HG02870 (cell line): ENCODE measurements around the gene SYT12.
"Not testable (repeated sequence)": the region's sequence is repeated elsewhere in the genome, so short reads cannot be mapped to it uniquely, and the experiment has no call there.

ENCODE experiments used
- ATAC-seq: cut with Tn5 transposase; IDR thresholded peaks from one replicate; pipeline ENCODE4 v1.9.1; 2021; ENCODE audit warnings: mild to moderate bottlenecking, moderate library complexity; ENCODE audit not compliant: unreplicated experiment

SYT12 gene

DNA sequence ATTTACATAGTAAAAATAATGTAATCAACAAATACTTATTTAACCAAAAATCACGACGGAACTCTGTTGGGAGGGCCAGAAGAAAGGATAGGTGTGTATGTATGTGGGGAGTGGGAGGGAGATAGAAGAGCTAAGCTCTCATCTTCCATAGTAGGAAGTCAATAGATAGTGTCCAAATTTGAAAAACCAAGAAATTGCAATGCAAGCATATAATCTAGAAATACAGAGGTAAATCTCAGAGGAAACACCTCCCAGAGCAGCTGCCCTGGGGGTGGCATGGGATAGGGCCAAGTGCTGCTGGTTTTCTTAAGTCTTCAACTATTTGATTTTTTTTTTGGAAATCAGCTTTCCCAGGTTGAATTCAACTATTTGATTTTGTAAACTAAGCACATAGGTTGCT, 30.9 kb upstream of the SYT12 start:
- ATAC-seq = no peak

DNA sequence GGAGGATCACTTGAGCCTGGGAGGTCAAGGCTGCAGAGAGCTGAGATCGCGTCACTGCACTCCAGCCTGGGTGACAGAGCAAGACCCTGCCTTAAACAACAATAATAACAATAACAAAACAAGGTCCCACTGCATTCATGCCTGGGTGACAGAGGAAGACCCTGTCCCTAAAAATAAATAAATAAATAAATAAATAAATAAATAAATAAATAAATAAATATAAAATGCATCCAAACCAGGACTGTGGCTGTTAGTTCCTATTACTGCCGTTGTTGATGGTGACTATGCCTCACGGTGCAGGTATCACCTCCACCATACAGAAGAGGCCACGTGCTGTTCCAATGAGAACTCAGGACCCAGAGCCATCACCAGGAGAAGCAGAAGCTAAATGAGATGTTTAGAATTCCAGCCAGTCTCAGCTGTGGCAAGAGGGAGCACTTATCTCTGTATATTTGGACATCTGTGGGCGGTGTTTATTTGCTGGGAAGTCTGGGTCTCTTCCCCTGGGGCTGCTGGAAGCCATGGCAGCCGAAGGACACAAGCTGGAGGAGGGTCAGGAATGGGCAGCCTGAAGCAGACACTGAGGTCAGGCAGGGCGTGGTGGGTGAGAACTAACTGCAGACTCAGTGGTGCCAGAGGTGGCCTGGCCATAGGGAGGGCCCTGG, 26.2 kb upstream of the SYT12 start:
- ATAC-seq = no peak

DNA sequence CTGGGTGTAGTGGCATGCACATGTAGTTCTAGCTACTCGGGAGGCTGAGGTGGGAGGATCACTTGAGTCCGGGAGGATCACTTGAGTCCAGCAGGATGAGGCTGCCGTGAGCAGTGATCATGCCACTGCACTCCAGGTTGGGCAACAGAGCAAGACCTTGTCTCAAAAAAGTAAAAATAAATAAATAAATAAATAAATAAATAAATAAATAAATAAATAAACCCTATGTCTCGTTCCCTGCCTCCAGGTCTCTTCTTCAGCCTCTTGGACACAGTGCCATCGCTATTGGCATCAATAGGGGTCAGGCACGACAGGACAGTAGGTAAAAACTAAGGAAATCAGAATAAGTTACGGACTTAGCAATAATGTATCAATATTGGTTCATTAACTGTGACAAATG, 23.4 kb upstream of the SYT12 start:
- ATAC-seq = no peak

DNA sequence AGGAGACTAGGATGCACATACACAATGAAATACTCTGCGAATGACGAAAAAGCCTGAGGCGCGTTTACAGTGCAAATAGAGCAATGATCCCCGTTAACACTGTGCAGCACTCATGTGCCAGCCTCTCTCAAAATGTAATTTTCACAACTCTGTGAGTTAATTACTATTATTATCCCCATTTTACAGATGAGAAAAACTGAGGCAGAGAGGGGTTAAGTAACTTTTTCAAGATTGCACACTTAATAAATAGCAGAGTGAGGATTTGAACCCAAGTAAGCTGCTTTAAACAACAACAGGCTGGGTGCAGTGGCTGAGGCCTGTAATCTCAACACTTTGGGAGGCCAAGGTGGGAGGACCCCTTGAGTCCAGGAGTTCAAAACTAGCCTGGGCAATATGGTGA, 21.6 kb upstream of the SYT12 start:
- no peak for ATAC-seq

DNA sequence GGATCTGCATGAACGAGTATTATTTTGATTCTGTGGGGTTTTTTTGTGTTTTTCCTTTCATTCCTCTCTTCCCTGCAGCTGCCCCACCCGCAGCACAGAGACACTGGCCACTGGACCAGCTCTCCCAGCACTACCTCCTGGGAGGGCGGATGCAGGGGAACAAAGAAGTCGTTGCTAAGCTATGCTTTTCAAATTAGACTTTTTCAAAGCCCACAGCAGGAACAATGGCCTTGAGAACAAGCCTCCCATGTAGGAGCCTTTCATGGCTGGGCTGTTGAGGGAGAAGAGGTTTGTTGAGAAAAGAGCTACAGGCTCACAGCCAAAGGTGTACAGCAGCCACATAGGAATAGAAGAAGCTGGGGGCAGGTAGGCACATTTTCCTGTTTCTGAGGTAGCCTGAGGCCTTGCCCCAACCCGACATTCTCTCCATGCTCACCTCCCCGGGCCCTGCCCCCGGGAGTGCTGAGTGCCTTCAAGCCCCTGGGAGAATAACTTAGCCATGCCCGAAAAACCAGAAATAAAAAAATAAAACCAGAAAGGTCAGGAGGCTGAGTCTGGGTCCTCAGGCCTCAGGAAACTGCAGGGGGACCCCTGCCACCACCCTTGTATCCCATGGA, 20.5 kb upstream of the SYT12 start:
- no peak for ATAC-seq

DNA sequence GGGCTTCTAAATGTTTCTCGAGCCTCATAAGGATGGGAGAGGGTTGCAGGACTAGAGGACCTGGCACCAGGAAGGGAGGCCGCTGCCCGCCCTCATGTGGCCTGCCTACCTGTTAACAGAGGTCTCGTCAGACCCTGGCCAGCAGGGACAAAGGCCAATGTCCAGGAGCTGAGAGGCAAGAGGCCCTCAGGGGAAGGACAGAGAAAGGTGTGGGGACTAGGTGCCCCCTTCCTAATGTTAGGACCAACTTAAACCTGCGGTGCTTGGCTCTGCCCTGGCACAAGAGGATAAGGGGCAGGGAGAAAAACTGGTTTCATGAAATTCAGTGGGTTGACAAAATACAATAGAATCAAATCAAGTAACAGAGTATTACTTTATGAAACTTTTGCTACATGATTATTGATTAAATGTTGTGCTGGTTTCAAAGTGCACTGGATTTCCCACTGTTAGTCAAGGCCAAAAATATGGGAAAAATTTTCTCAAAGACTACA, 20.0 kb upstream of the SYT12 start:
- no peak for ATAC-seq

DNA sequence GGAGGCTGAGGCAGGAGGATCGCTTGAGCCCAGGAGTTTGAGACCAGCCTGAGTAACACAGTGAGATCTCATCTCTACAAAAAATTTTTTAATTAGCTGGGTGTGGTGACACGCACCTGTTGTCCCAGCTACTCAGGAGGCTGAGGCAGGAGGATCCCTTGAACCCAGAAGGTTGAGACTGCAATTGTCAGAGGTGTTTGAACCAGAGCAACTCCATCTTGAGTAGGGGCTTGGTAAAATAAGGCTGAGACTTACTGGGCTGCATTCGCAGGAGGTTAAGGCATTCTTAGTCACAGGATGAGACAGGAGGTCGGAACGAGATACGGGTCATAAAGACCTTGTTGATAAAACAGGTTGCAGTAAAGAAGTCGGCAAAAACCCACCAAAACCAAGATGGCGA, 17.7 kb upstream of the SYT12 start:
- ATAC-seq = not testable (repeated sequence)

DNA sequence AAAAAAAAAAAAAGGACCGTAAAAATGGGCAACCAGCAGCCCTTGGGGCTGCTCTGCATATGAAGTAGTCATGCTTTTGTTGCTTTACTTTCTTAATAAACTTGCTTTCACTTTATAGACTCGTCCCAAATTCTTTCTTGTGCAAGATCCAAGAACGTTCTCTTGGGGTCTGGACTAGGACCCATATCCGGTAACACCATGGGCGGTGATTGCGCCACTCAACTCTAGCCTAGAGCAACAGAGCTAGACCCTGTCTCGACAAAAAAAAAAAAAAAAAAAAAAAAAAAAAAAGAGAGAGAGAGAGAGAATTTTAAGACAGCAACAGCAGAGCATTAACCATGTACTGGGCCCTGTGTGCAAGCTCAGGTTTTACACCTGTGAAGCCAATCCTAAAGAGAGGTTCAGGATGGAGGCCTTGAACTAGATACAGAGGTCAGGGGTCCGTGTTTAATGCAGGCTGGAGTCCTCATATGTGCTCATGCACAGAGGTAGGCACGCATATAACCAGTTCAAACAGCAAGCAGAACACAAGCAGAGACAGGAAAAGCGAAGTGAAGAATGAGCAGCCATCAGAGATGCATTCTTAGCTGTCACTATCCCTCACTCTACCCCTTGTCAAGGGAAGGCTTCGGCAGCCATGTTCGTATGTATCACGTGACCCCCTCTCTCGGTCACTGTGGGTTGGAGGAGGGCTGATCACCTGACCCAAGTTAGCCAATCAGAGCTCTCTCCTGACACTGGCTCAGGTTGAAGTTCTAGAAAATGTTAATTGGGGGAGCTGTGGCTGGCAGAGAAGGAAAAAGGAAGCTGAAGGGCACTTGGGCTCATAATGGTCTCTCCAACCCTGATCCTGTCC, 16.7 kb upstream of the SYT12 start:
- ATAC-seq = no peak

DNA sequence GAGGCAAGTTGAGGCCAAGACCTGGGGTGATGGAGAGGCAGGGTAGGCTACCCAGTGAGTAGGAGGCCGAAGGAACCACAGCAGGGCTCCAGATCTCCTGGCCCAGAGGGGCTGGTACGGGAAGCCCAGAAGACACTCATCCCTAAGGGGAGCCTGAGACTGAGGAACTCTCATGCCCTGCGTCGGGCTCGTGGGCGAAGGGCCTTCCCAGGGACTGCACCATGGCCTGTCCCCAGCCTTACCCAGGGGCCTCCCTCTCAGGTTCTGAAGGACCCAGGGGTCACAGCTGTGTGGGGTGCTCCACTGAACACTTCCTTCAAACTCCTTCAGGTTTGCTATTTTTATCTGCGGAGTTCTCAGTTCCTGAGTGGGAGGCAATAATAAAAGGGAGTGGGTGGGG, 15.8 kb upstream of the SYT12 start:
- no peak for ATAC-seq

DNA sequence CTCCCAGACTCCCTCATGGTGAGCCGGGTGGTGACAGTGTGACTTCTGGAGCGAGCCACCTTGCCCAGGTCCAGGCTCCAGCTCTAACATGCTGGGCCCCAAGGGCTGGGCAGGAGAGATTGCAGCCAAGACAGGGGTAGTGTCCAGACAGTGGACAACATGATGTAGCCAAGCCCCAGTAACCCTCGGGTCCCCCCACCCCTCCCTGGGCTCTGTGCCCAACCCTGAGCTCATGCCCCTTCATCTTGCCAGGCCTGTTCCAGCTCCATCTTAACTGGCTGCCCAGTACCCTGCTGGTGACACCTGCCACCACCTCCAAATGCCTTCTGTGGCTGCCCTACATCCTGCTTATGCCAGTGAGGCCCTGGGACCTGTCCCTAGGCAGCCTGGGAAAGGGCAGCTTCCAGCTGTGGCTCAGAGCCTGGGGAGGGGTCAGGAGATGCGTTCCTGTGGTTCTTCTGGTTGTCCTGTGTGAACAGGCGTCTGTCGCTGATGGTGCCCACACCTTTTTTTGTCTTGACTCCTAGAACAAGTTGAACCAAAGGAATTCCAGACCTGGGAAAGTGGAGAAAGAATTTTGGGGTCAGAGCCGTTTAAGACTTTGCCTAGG, 12.5 kb upstream of the SYT12 start:
- no peak for ATAC-seq

DNA sequence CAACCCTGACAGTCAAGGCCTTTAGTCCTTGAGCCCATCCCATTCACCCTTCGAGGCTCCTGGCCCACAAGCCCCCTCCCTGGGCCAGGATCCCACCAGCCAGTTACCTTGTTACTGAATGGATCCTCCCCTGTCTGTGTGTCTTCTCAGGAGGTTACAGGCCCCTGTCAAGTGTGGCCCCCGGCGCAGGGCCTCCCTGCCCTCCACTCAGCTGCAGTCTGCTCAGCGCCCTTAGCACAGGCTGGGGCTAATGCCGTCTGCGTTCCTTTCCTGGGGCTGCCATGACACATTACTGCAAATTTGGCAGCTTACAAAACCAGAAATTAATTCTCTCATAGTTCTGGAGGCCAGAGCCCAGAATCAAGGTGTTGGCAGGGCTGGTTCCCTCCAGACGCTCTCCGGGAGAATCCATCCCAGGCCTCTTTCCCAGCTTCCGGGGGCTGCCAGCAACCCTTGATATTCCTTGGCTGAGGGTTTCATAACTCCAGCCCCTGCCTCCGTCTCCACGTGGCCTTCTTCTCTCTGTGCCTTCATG, 9.4 kb upstream of the SYT12 start:
- no peak for ATAC-seq

DNA sequence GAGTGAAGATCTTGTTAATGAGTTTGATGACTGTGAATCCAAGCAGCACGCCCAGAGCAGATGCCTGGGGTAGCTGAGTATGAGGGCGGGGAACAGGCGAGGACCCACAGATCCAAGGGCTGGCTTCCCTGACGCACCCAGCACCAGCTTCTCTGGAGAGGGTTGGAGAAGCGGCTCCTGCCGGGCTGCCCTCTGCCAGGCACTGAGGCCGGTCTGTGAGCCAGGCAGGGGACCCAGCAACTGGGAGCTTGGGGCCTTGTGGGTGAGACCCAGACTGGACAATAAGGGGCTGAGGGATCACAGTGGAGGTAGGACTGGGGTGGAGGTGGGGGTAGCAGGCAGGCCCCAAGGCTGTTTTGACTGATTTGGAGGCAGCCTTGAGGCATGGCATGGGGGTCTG, 8.6 kb upstream of the SYT12 start:
- ATAC-seq = no peak

DNA sequence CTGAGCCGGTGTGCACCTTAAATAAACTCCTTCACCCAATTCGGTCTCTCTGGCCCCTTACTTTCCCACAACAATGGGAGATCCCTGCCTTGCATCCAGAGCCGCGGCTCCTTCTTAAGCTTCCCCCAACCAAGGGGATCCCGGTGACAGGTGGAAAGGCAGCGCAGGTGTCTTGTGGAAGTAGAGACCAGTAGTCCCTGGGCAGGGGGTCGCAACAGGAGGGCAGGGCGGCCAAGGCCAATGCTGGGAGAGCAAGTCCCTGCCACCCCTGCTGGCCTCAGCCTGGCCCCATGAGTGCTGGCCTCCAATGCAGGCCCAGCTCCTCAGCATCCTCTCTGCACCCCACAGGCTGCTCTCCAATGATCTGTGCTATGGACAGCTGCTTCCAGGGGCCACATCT, 7.9 kb upstream of the SYT12 start:
- no peak for ATAC-seq

DNA sequence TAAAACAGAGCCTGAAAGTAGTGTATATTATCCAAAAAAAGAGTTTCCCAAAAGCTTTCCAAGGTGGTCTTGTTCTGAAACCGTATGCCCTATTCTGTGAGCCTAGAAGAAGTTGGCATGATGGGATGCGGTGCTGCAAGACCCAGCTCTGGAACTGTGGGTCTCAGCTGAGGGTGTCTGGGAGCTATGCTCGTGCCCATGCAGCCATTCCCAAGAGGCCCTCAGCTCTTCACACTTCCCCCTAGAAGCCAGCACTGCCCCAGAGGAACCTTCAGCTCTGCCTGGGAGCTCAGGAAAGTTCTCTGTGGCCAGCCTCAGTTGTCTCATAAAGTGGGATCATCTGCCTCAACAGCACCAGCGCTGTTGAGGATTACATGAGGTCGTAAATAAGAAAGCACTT, 6.4 kb upstream of the SYT12 start:
- ATAC-seq = no peak

DNA sequence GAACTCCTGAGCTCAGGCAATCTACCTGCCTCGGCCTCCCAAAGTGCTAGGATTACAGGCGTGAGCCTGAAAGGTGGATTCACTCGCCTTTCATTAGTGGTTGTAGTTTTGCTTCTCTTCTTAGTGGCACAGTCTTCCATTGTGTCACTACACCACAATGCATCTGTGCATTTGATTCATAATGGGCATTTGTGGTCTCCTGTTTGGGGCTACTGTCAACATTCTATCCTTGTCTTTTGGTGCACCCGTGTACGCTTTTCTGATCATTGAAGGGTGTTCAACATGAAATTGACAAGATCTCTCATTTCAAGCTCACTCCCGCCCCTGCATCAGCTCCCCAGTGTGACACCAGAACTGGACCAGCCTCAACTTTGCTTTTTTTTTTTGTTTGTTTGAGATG, 2.0 kb upstream of the SYT12 start:
- no peak for ATAC-seq

DNA sequence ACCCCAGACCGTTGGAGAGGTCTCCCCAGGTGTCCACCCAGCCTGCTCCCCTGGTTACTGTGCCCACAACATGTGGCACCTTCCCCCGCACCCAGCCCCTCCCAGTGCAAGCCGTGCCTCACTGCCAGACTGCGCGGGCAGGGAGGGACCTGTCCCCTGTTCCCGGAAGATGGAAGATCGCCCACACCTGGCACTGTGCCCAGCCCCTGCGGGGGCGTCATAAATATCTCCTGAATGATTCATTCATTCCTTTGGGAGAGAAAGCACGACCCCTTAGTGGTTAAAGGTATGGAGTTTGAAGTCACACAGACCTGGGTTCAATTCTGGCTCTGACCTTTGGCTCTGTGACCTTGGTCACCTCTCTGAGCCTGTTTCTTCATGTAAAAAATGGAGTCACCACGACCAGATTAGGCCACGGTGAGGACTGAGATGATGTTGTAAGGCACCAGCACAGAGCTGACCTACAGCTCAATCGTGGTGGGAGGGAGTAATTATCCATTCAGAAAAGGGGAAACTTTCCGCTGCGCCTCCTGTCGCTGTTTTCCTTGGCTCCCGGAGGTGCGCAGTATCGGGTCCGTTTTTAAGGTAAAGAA, 497 bp upstream of the SYT12 start:
- no peak for ATAC-seq

DNA sequence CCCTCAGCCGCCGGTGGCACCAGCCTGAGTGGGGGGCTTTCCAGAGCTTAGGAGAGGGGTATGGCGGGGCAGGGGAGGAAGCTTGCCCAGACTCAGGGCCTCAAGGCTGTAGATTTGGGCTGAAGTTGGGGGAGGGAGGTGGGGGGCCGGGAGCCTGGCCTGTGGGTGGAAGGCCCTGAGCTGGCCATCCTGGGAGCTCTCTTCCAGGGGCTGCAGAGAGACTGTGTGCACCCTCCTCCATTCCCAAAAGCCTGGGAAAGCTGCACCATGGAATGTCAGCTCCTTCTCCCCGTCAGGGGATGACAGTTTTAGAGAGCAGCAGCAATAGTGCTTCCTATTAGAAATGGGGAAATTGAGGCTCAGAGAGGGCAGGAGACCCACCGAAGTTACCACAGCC, 1.0 kb downstream of the SYT12 start:
- no peak for ATAC-seq

DNA sequence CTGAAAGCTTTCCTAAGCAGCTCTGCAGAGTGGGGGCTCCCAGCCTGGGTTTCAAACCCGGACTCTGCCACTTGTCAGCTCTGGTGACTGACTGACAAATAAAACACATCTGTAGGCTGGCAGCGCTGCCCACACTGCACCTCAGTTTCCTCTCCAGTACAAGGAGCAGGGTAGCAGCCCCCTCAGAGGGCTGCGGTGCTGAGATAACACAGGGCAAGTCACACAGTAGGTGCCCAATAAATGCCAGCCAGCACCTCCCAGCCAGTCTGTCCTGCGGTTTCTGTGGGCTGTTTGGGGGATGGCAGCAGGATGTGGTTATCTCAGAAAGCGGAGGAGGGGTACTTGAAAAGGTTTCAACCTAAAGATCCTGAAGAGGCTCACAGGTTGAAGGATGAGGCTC, 1.5 kb downstream of the SYT12 start:
- no peak for ATAC-seq

DNA sequence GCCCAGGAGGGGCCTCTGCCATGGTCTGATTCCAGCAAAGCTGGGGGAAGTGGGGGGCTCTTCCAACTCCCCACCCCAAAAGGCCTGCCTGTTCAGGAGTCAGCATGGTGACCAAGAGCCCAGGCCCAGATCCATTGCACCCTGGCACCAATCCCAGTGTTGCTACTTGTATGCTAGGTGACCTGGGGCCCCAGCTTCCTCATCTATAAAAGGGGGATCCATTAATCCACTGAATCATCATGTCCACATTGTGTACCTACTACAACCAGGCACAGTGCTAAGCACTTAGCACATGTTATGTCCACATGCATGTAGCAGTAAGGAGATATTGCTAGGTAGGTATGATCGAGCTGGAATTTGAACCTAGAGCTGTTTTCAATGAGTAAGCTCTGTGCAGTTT, 2.0 kb downstream of the SYT12 start:
- no peak for ATAC-seq

DNA sequence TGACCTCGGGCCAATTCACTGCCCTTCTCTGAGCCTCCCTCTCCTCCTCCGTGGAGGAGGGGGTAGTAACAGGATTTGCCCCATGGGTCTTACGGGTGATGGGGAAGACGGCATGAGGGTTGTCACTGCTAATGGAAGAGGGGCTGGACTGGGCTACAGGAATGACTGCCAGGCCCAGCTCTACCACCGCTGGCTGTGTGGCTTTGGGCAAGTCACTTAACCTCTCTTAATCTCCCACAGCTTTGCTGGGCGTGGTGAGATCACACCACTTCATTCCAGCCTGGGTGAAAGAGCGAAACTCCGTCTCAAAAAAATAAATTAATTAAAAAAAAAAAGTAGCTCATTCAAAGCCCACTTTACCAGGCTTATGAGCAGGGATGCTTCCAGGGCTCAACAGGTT, 2.8 kb downstream of the SYT12 start:
- no peak for ATAC-seq

DNA sequence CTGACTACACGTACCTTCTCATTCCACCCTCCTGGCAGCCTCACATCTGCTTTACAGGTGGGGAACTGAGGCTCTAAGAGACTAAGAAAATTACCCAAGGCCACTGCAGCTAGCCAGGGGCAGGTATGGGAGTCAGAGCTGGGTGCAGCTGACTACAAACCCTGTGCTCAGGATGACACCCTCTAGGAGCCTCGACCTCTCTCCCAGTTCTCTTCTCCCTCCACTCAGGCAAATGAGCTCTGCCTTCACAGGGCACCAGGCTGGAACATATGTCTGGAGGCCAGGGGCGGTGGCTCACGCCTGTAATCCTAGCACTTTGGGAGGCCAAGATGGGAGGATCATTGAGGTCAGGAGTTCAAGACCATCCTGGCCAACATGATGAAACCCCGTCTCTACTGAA, 4.0 kb downstream of the SYT12 start:
- no peak for ATAC-seq
